ENCODE data around the gene GPR161.
A peak's percentile ranks its signal among the peaks of the same experiment; 100 is the strongest.

The GPR161 gene

DNA sequence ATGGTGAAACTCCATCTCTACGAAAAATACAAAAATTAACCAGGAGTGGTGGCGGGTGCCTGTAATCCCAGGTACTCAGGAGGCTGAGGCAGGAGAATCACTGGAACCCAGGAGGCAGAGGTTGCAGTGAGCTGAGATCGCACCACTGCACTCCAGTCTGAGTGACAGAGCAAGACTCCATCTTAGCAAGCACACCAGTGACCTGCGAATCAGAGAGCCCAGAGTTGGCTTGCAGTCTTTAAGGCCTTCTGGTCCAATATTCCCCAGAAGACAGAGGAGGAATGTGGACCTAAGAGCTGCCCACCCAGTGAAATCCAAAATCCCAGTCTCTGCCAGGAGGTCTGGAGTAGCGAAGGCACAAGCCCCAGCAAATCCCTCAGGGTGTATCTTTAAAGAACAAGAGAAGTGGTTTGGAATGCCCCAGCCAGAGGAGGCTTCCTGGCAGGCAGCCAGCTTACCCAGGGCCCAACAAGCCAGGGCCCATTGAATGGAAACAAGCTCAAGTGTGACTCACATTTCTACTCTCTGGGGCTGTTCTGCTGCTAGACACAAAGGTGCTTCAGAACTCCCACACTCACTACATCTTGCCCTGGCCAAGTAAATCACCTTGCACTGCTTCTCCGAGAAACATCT, 23.9 kb downstream of the GPR161 start:
- no CpG with 5 or more reads among the region's 6 CpGs for WGBS (ENCODE audit: extremely low coverage, insufficient coverage, low lambda C conversion rate)
- H3K9ac ChIP-seq (ENCODE audit: low read length), result no peak overlapping the region
- no peak overlapping the region for H2BK120ac ChIP-seq (ENCODE audit: low read depth, low read length)
- H2AK5ac ChIP-seq (ENCODE audit: low read length), result no peak overlapping the region
- no peak overlapping the region for H3K23ac ChIP-seq (ENCODE audit: low read length)
- DNase-seq, result peak; percentile 77
- no peak overlapping the region for H2BK5ac ChIP-seq (ENCODE audit: low read length)
- H3K56ac ChIP-seq (ENCODE audit: low read length), result no peak overlapping the region
- no peak overlapping the region for H2BK15ac ChIP-seq (replicated peaks; ENCODE audit: low read depth)
- peak overlapping the region; percentile 42 for H4K8ac ChIP-seq (ENCODE audit: low read depth, low read length)
- no peaks in the 10 kb centered on the region for H3K27me3 ChIP-seq (ENCODE audit: insufficient read depth, low read length, poor library complexity)
- H3K79me2 ChIP-seq (ENCODE audit: control insufficient read depth, insufficient read depth, low read length), result no peaks in the 10 kb centered on the region
- H3K4me1 ChIP-seq (ENCODE audit: control insufficient read depth, low read depth, low read length), result peaks cover 2% of the 10 kb centered on the region
- no peak overlapping the region for H3K18ac ChIP-seq (ENCODE audit: low read length)
- H3K36me3 ChIP-seq (ENCODE audit: control insufficient read depth, insufficient read depth, low read length), result no peaks in the 10 kb centered on the region
- H3K4ac ChIP-seq (ENCODE audit: low read depth, low read length), result no peak overlapping the region
- H4K5ac ChIP-seq (ENCODE audit: low read length), result no peak overlapping the region
- H3K4me2 ChIP-seq (ENCODE audit: low read length), result no peak overlapping the region
- H3K79me1 ChIP-seq (ENCODE audit: low read length), result peaks cover 2% of the 10 kb centered on the region
- peak overlapping the region; percentile 44 for H3K27ac ChIP-seq (ENCODE audit: low read depth, low read length)
- H3K4me3 ChIP-seq (ENCODE audit: low read length), result no peak overlapping the region

DNA sequence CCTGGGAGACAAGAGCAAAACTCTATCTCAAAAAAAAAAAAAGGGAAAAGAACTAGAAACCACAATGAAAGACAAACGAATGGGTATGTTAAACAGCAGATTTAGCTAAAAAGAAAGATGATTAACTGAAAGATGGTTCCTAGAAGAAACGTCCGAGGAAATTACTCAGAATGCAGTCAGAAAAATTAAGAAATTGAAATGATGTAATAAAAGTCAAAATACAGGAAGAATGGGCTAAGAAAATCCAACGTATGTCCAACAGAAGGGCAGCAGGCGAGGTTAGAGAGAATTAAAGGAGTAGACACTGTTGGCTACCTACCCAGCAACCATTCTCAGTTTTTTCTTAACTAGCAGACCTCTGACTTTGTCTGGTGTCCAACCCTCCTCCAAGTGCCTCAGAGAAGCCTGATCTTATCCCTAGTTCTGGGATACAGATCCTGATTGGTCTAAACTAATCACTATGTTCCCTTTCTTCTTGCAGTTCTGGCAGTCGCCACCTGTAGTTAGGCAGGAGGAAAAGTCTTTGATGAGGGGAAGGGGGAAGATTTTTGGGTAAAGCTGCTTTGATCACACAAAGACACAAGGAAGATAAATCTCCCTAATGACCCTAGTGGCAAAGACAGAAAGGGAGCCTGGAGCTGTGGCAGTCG, 25.7 kb downstream of the GPR161 start:
- no peaks in the 10 kb centered on the region for H3K36me3 ChIP-seq (ENCODE audit: control insufficient read depth, insufficient read depth, low read length)
- no peak overlapping the region for H4K8ac ChIP-seq (ENCODE audit: low read depth, low read length)
- no peak overlapping the region for H3K18ac ChIP-seq (ENCODE audit: low read length)
- H3K4me1 ChIP-seq (ENCODE audit: control insufficient read depth, low read depth, low read length), result peaks cover 2% of the 10 kb centered on the region
- H3K23ac ChIP-seq (ENCODE audit: low read length), result no peak overlapping the region
- no peak overlapping the region for H2BK15ac ChIP-seq (replicated peaks; ENCODE audit: low read depth)
- DNase-seq, result peak; percentile 95
- no peak overlapping the region for H3K9ac ChIP-seq (ENCODE audit: low read length)
- no peak overlapping the region for H3K4me2 ChIP-seq (ENCODE audit: low read length)
- H4K5ac ChIP-seq (ENCODE audit: low read length), result no peak overlapping the region
- no peak overlapping the region for H2AK5ac ChIP-seq (ENCODE audit: low read length)
- no peak overlapping the region for H2BK5ac ChIP-seq (ENCODE audit: low read length)
- H3K4ac ChIP-seq (ENCODE audit: low read depth, low read length), result no peak overlapping the region
- H3K79me1 ChIP-seq (ENCODE audit: low read length), result peaks cover 1% of the 10 kb centered on the region
- no peak overlapping the region for H3K56ac ChIP-seq (ENCODE audit: low read length)
- H3K79me2 ChIP-seq (ENCODE audit: control insufficient read depth, insufficient read depth, low read length), result no peaks in the 10 kb centered on the region
- H2BK120ac ChIP-seq (ENCODE audit: low read depth, low read length), result no peak overlapping the region
- H3K4me3 ChIP-seq (ENCODE audit: low read length), result no peak overlapping the region
- WGBS (ENCODE audit: extremely low coverage, insufficient coverage, low lambda C conversion rate), result no CpG with 5 or more reads among the region's 7 CpGs
- H3K27ac ChIP-seq (ENCODE audit: low read depth, low read length), result no peak overlapping the region
- no peaks in the 10 kb centered on the region for H3K27me3 ChIP-seq (ENCODE audit: insufficient read depth, low read length, poor library complexity)

DNA sequence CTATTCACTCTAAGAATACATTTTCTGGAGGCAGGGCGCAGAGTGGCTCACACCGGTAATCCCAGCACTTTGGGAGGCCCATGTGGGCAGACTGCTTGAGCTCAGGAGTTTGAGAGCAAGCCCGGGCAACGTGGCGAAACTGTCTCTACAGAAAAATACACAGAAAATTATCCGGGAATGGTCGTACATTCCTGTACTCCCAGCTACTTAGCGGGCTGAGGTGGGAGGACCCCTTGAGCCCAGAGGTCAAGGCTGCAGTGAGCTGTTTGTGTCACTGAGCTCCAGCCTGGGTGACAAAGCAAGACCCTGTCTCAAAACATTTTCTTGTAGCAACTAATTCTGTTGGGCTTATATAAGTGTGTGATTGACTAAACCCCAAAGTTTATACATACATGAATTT, 30.5 kb downstream of the GPR161 start:
- H3K23ac ChIP-seq (ENCODE audit: low read length), result no peak overlapping the region
- H3K4me2 ChIP-seq (ENCODE audit: low read length), result no peak overlapping the region
- H3K4me1 ChIP-seq (ENCODE audit: control insufficient read depth, low read depth, low read length), result peaks cover 2% of the 10 kb centered on the region
- no peak overlapping the region for H3K4ac ChIP-seq (ENCODE audit: low read depth, low read length)
- H4K8ac ChIP-seq (ENCODE audit: low read depth, low read length), result no peak overlapping the region
- H3K9ac ChIP-seq (ENCODE audit: low read length), result no peak overlapping the region
- no peak overlapping the region for H3K18ac ChIP-seq (ENCODE audit: low read length)
- DNase-seq, result no peak
- no CpG with 5 or more reads among the region's 8 CpGs for WGBS (ENCODE audit: extremely low coverage, insufficient coverage, low lambda C conversion rate)
- no peak overlapping the region for H2BK15ac ChIP-seq (replicated peaks; ENCODE audit: low read depth)
- H3K79me2 ChIP-seq (ENCODE audit: control insufficient read depth, insufficient read depth, low read length), result no peaks in the 10 kb centered on the region
- peaks cover 1% of the 10 kb centered on the region for H3K79me1 ChIP-seq (ENCODE audit: low read length)
- H3K36me3 ChIP-seq (ENCODE audit: control insufficient read depth, insufficient read depth, low read length), result no peaks in the 10 kb centered on the region
- no peak overlapping the region for H2BK5ac ChIP-seq (ENCODE audit: low read length)
- H3K56ac ChIP-seq (ENCODE audit: low read length), result peak overlapping the region; percentile 5
- no peak overlapping the region for H4K5ac ChIP-seq (ENCODE audit: low read length)
- no peak overlapping the region for H2AK5ac ChIP-seq (ENCODE audit: low read length)
- H2BK120ac ChIP-seq (ENCODE audit: low read depth, low read length), result no peak overlapping the region
- no peak overlapping the region for H3K4me3 ChIP-seq (ENCODE audit: low read length)
- H3K27me3 ChIP-seq (ENCODE audit: insufficient read depth, low read length, poor library complexity), result no peaks in the 10 kb centered on the region
- H3K27ac ChIP-seq (ENCODE audit: low read depth, low read length), result no peak overlapping the region

GRCh38 chr1:168105846-168106245, 30.9 kb downstream of the GPR161 start:
- Histone ChIP-seq H3K4me1 (ENCODE audit: control insufficient read depth, low read depth, low read length) (no peaks in the 10 kb centered on the region), H3K56ac (ENCODE audit: low read length) (peak overlapping the region; percentile 5), H3K79me1 (ENCODE audit: low read length) (peaks cover 1% of the 10 kb centered on the region), H3K36me3 (ENCODE audit: control insufficient read depth, insufficient read depth, low read length) (no peaks in the 10 kb centered on the region), H3K4me3 (ENCODE audit: low read length) (no peak overlapping the region), H3K79me2 (ENCODE audit: control insufficient read depth, insufficient read depth, low read length) (no peaks in the 10 kb centered on the region), H2AK5ac (ENCODE audit: low read length) (no peak overlapping the region), H3K23ac (ENCODE audit: low read length) (no peak overlapping the region), H2BK15ac (replicated peaks; ENCODE audit: low read depth) (no peak overlapping the region), H3K4ac (ENCODE audit: low read depth, low read length) (no peak overlapping the region), H4K8ac (ENCODE audit: low read depth, low read length) (no peak overlapping the region), H2BK5ac (ENCODE audit: low read length) (no peak overlapping the region), H3K27ac (ENCODE audit: low read depth, low read length) (no peak overlapping the region), H3K9ac (ENCODE audit: low read length) (no peak overlapping the region), H4K5ac (ENCODE audit: low read length) (no peak overlapping the region), H3K18ac (ENCODE audit: low read length) (no peak overlapping the region), H3K4me2 (ENCODE audit: low read length) (no peak overlapping the region), H3K27me3 (ENCODE audit: insufficient read depth, low read length, poor library complexity) (no peaks in the 10 kb centered on the region), H2BK120ac (ENCODE audit: low read depth, low read length) (no peak overlapping the region)
- no CpG with 5 or more reads among the region's 6 CpGs for WGBS (ENCODE audit: extremely low coverage, insufficient coverage, low lambda C conversion rate)
- DNase-seq, result no peak

DNA sequence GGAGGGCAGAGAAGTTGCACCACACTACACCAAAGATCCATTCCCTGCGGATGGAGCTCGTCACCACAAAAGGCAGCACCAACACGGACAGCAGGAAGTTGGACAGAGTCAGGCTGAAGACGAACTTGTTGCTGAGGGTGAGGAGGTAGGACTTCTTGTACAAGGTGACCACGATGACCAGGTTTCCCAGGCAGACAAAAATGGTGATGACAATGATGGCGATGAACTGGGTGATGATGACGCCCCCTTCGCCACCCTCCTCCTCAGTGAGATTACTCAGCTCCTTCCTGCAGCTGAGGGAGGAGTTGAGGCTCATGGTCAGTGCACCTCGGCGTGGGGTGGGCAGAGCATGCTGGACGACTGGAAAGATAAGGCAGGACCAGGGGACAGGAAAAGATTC, 32.2 kb downstream of the GPR161 start:
- Histone ChIP-seq H3K27me3 (ENCODE audit: insufficient read depth, low read length, poor library complexity) (no peaks in the 10 kb centered on the region), H3K27ac (ENCODE audit: low read depth, low read length) (no peak overlapping the region), H3K79me1 (ENCODE audit: low read length) (peaks cover 1% of the 10 kb centered on the region), H3K79me2 (ENCODE audit: control insufficient read depth, insufficient read depth, low read length) (no peaks in the 10 kb centered on the region), H3K56ac (ENCODE audit: low read length) (no peak overlapping the region), H2AK5ac (ENCODE audit: low read length) (no peak overlapping the region), H2BK5ac (ENCODE audit: low read length) (no peak overlapping the region), H3K36me3 (ENCODE audit: control insufficient read depth, insufficient read depth, low read length) (no peaks in the 10 kb centered on the region), H3K4me1 (ENCODE audit: control insufficient read depth, low read depth, low read length) (no peaks in the 10 kb centered on the region), H3K4ac (ENCODE audit: low read depth, low read length) (no peak overlapping the region), H4K5ac (ENCODE audit: low read length) (no peak overlapping the region), H3K9ac (ENCODE audit: low read length) (no peak overlapping the region), H4K8ac (ENCODE audit: low read depth, low read length) (no peak overlapping the region), H2BK15ac (replicated peaks; ENCODE audit: low read depth) (no peak overlapping the region), H2BK120ac (ENCODE audit: low read depth, low read length) (no peak overlapping the region), H3K18ac (ENCODE audit: low read length) (no peak overlapping the region), H3K4me2 (ENCODE audit: low read length) (no peak overlapping the region), H3K23ac (ENCODE audit: low read length) (no peak overlapping the region), H3K4me3 (ENCODE audit: low read length) (no peak overlapping the region)
- no CpG with 5 or more reads among the region's 11 CpGs for WGBS (ENCODE audit: extremely low coverage, insufficient coverage, low lambda C conversion rate)
- DNase-seq, result no peak

GRCh38 chr1:168102487-168102886, 34.2 kb downstream of the GPR161 start:
- no CpG with 5 or more reads among the region's 1 CpG for WGBS (ENCODE audit: extremely low coverage, insufficient coverage, low lambda C conversion rate)
- Histone ChIP-seq H3K27ac (ENCODE audit: low read depth, low read length) (no peak overlapping the region), H2AK5ac (ENCODE audit: low read length) (no peak overlapping the region), H3K4me1 (ENCODE audit: control insufficient read depth, low read depth, low read length) (no peaks in the 10 kb centered on the region), H3K79me2 (ENCODE audit: control insufficient read depth, insufficient read depth, low read length) (no peaks in the 10 kb centered on the region), H4K5ac (ENCODE audit: low read length) (no peak overlapping the region), H3K4me2 (ENCODE audit: low read length) (no peak overlapping the region), H2BK15ac (replicated peaks; ENCODE audit: low read depth) (no peak overlapping the region), H3K79me1 (ENCODE audit: low read length) (peaks cover 1% of the 10 kb centered on the region), H3K36me3 (ENCODE audit: control insufficient read depth, insufficient read depth, low read length) (no peaks in the 10 kb centered on the region), H3K9ac (ENCODE audit: low read length) (no peak overlapping the region), H3K4me3 (ENCODE audit: low read length) (no peak overlapping the region), H3K23ac (ENCODE audit: low read length) (no peak overlapping the region), H3K27me3 (ENCODE audit: insufficient read depth, low read length, poor library complexity) (no peaks in the 10 kb centered on the region), H2BK120ac (ENCODE audit: low read depth, low read length) (no peak overlapping the region), H3K18ac (ENCODE audit: low read length) (no peak overlapping the region), H2BK5ac (ENCODE audit: low read length) (no peak overlapping the region), H4K8ac (ENCODE audit: low read depth, low read length) (no peak overlapping the region), H3K56ac (ENCODE audit: low read length) (no peak overlapping the region), H3K4ac (ENCODE audit: low read depth, low read length) (no peak overlapping the region)
- no peak for DNase-seq

Data from mesendoderm (in vitro differentiated cells).